T follicular helper cell (primary cell): ENCODE measurements around the gene IMMP2L.

Source experiments
- DNase-seq: peaks from one replicate; pipeline ENCODE4 v3.0.0-alpha.2; 2020; ENCODE audit warnings: low read depth

The IMMP2L gene

DNA sequence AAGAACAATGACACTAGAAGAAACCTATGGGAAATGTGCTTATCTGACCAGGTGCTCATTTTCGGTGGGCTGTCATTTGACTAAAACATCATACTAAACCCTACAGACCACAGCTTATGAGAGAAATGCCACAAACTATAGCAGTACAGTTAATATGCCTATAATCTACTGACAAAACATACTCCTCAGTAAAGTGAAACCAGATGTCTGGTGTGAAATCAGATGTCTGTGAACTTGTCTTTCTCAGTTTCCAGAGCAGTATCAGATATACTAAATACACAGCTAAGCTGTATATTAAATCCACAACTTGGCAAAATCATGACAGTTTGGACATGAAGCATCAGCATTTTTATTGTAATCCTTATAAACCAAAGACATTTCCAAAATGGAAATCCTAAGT lies 3.3 kb downstream of the IMMP2L start:
- DNase-seq = no peak

DNA sequence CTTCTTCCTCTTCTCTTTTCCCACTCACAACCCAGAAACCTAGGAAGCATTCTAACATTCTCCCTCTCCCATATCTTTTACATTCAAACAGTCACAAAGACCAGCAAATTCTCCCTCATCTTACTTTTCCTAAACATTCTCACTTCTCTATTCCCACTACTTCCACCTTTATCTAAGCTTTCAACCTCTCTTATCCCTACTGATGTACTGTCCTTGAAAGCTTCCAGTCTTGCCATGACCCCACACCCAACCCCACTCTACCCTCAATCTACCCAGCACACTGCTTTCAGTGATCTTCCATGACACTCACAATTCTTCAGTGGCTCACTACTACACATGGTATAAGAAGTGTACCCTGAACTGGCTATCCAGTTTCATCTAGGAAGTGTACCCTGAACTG lies 5.3 kb downstream of the IMMP2L start:
- no peak for DNase-seq

DNA sequence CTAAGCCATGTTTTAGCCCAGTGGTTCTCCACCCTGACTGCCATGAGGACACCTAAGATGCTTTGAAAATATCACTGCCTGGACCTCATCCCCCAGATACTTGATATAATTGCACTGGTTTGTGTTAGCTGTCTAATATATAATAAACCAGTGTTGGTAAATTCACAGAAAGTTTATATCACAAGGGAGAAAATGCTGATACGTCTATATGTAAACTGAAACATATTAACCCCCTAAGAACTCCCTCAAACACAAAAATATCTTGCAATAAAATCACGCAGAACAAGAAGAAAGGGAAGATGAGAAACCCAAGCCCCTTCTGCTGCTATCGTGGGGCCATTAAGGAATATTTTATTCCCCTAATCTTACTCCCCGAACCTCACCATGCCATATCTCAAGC lies 8.2 kb downstream of the IMMP2L start:
- DNase-seq = no peak

DNA sequence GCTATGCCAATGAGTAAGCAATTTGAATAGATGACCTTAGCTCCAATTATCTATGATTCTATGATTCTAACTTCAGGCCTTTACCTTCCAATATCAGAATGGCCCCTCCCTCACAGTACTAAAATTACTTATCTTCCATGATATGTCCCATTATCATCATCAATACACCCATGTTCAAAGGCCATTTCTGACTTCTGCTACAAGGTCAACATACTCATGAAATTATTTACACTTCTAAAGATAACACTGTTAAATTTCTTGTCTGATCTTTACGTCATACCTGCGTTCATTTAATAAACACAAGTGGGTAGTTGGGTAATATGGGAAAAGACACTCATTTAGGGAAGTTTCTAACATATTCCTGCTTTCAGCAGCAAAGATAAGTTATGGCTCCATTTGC lies 21.2 kb downstream of the IMMP2L start:
- DNase-seq = no peak

DNA sequence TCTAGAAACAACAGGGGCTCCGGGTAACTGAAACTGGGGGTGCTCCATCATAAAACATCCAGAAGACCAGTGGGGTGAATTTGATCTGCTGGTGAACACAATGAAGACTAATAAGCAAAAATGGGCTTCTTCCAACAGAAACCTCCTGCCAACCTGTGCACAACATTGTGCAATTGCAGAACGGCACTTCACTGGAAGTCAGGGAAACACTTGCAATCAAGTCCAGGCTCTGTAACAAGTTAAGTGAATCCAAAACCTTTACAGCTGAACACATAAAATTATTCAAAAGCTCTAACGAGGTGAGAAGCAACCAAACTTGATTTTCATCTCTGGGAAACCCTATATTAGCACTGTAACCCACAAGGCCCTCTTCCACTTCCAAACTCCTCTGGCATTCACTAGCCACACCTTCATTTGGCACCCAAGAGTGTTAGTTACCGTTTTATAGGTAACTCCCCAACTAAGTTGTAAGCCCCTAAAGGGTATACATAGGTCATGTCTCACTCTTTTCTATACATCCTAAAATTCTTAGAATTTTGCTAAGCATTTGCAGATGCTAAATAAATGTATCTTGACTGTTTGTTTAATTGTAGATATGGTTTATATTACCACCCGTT lies 22.0 kb downstream of the IMMP2L start:
- no peak for DNase-seq

DNA sequence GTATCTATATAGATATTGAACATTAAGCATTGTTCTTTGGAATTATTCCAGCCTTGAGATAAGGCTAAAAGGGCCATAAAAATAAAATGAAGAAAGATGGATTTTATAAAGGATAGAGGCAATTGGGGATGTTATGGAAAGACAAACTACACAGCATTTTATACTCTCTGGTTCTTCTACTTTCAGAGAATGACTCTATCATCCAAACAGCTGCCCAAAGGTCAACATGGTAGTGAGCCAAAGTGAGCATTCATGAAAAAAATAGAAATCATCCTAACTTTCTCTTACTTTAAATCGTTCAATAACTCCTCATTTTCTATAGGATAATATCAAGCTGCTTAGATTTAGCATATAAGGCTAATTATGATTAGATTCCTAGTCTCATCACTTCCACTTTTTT lies 25.2 kb downstream of the IMMP2L start:
- no peak for DNase-seq

DNA sequence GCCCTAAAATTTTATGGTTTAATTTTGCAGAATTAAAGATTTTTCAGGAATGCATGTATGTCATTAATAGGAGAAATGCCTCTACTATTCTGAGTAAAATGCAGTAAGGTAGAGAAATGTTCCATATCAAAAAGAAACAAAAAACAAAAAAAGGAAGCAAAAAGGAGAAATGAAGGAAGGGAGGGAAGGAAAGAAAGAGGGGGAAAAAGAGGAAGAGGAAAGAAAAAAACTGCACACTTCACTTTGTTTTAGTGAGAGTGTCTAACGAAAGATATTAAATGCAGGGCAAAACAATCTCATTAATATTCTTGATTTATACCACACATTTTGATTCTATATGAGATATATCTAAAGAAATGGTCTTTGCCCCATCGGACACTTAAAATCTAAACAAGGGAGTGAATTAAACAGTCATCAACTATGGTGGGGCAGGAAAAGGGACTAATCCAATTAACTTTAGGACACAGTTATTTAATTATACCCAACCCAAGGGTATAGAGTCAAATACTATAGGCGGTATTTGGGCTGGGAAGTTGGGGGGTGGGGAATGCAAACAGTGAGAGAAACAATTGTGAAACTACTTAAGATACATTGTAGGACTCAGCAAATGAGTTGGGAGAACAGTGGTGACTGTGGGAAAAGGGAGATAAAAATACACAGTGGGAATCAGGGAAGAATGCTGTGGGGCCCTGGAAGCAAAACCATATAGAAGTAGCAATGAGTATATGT lies 27.0 kb downstream of the IMMP2L start:
- DNase-seq = no peak

DNA sequence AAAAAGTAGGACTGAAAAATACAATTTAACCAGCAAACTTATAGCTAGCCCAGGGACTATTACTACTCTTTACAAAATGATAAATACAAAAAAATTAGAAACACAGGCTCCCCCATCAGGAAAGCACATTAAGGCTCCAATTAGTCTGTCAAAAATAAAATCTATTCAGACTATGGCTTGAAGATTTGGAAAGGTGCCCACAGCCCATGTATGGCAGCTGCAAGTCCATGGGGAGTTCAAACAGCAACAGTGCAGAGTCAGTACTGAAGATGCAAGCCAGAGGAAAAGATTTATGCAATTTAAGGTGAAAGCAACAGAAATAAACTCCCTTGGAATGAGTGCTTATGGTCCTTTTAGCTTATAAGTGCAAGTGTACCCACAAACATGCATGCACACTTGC lies 29.7 kb downstream of the IMMP2L start:
- DNase-seq = no peak

DNA sequence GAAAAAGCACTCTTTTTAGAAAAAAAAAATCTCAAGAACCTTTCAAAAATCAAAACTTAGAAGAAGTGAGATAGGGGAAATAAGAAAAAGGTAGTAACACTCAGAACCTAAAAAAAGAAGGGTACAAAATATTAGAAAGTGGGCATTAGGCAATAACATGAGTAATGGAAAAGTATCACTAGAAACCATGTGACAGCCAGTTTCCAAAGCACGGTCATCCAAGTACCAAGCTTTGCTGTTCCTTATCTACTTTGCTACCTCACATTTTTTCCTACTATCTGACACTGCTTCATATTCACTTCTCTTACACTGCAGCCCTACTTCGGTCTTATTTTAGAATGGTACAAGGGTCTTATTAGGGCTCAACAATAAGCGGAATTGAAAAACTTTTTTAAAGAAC lies 30.3 kb downstream of the IMMP2L start:
- DNase-seq = no peak

DNA sequence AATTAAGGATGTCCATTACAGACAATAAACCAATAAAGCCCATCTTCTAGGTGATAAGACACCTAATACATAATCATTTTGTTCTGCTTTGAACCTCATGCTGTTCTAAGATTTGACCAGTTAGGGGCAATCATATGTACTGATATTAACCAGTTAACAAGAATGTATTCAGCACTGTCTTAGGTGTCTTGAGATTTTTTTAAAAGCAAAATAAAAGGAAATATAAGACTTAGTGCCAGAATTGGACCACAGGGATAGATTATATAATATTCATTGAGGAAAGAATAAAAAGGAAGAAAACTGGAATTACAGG lies 32.0 kb downstream of the IMMP2L start:
- no peak for DNase-seq

DNA sequence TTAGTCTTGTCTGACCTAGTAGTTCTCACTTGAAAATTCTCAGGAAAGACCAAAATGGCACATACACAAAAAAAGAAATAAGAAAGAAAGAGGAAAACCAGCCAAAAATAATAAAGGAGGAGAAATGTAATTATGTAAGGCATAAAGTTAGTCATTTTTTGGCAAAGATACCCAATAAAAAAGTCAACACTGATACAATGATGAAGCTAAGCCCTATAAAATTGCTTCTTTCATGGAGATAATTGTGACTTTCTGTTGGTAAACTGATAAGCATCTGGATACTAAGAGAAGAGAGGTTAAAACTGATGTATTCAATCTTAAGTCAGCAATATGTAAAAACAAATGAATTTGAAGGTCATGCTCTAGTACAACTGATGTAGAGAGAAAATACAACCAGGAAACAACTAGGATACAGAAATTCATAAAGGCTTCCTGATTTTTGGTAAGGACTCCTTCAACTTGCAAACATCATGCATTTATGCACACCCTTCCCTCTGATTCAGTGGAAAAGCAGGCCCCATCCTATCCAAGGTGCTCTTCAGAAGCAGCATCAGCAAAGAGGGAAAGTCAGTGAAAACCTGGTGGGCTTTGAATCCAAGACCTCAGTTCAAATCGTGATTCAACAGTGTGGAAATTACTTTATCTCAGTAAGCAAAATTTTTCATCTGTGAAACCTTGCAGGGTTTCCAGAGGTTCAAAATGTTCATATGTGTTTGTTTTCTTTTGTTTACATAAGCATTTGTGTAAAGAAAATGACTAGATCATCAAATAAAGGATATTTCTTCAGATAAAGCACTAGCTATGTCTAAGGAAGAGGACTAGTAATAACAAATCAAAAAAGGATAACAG lies 32.6 kb downstream of the IMMP2L start:
- DNase-seq = no peak

DNA sequence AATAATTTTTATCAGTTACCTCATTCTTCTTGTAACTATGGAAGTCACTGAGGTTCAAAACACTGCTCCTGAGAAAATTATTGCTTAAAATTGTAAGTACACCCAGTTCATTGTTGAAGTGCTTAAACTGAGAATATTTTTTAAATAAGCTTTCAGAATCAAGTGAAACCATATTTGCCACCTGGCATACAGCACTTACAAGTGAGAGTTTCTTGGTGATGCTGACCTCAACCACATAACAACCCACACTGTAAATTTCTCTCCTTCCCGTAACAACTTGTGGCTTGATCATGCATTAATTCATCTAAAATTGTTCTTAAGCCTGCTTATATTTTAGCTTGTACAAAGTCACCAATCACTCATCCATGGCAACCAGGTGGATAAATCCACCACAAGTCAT lies 34.0 kb downstream of the IMMP2L start:
- DNase-seq = no peak

DNA sequence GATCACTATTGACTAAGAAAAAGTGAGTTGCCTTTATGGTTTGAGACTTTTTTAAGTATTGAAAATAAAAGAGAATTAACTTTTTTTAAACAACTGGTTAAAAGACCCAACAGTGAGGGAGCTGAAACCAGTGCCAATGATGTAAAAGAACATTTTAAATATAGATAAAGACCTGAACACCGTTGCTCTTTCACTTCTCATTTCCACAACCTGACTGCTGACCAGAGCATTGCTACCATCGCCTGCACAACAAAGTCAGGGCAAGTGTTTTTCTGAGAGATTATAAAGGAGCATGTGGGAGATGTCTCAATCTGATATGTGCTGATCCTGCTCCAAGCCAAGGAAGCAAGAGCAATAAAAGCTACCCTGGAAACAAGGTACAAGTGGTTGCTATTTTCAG lies 34.7 kb downstream of the IMMP2L start:
- no peak for DNase-seq

DNA sequence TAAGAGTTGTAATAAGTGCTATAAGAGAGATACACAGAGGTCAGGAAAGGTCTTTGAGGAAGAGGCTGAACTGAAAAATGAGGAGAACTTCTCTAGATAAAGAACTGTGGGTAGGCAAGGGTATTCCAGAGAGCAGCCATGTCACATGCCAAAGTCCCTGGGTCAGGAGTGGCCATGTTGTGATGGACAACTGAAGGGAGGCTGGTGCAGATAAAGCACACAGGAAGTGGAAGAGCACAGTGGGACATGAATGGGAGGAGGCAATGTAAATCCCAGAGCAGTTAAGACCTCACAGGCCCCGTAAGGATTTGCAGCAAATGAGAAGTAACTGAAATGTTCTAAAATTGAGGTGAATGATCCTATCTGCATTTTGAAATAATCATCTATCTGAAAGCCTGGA lies 37.2 kb downstream of the IMMP2L start:
- DNase-seq = no peak

DNA sequence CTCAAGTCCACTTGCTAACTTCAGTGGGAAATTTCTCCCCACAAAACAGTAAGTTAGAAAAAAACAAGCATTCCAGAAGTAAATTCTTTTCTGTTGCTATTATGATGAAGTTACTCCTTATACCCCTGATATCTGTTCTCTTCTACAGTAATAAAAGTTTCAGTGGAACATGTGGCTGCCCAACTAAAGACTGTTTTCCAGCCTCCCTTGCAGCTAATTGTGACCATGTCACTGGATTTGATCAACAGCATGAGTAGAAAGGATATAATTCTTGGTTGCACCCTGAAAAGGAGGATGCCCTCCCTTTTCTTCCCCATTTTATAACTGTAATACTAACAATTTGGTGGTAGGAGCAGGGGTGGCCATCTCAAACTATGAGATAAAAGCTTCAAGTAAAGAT lies 40.6 kb downstream of the IMMP2L start:
- DNase-seq = no peak

DNA sequence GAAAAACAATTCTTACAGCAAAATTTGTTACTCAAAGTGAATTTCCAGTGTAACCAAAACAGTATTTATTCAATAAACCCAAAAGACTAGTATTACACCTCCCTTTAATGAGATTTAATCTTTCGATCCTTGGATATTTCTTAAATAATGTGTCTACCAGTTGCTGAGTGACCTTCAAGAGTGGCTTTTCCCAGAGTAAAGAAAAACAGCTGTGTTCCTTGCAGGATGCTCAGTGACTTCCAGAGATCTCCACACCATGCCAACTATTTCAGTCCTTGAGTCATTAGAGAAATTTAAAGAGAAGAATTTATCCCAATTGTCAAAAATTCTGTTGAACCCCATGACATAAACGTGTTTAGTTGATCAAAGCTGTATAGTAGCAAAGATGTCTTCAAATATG lies 44.0 kb downstream of the IMMP2L start:
- no peak for DNase-seq

DNA sequence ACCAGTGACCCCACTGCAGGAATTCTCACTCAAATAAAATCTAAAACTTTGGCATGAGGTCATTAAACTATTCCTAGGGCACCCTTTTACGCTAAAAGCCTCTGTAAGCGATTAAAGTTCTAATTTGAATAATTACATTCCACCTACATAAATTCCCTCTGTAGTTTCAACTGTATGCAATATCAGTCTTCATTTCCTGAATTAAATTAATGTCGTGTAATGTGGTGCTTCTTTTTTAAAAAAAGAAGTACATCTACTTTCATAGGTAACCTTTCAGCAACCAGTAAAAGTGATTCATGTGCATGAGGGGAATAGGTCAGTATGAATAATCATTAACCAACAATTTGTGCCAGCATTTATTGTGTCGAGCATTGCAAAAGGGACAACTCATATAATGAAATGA lies 44.7 kb downstream of the IMMP2L start:
- DNase-seq = no peak

DNA sequence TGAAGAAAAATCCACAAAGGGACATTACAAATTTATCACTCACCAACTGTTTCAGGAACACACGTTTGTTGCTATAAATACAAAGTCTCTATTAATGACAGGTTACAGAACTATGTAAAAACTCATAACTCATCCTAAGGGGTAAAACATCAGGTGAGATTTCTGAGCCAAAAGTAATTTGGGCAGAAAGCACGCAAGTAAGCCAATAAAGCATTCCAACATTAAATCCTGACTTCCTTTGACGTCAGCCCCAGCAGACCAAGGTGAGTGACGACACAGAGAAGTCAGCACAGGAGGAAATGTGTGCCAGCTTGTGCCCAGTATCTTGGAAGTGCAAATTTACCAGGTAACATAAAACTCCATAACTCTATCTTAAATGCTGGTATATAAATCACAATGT lies 45.7 kb downstream of the IMMP2L start:
- DNase-seq = no peak

DNA sequence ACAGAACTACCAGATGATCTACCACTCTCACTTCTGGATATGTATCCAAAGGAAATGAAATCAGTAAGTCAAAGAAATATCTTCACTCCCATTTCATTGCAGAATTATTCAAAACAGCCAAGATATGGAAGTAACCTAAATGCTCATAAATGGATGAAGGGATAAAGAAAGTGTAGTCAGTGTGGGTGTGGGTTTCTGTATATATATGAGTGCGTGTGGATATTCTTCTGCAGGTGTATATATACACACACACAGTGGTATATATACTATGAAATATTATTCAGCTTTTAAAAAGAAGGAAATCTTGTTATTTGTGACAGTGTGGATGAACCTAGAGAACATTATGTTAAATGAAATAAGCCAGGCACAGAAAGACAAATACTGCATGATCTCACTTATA lies 48.7 kb downstream of the IMMP2L start:
- no peak for DNase-seq

DNA sequence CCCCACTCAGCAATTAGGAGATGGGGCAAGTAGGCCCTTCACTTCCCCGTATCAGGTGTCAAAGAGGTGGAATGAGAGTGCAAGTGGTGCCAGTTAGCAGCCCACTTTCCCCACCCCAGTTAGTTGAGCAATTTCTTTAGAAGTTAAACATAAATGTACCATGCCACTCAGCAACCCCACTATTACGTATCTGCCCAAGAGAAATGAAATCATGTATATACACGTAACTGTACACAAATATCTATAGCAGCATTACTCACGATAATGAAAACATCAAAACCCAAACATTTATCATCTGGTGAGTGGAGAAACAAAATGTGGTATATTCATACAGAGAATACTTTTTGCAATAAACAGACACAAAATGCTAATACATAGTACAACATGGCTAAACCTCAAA lies 50.4 kb downstream of the IMMP2L start:
- DNase-seq = no peak

DNA sequence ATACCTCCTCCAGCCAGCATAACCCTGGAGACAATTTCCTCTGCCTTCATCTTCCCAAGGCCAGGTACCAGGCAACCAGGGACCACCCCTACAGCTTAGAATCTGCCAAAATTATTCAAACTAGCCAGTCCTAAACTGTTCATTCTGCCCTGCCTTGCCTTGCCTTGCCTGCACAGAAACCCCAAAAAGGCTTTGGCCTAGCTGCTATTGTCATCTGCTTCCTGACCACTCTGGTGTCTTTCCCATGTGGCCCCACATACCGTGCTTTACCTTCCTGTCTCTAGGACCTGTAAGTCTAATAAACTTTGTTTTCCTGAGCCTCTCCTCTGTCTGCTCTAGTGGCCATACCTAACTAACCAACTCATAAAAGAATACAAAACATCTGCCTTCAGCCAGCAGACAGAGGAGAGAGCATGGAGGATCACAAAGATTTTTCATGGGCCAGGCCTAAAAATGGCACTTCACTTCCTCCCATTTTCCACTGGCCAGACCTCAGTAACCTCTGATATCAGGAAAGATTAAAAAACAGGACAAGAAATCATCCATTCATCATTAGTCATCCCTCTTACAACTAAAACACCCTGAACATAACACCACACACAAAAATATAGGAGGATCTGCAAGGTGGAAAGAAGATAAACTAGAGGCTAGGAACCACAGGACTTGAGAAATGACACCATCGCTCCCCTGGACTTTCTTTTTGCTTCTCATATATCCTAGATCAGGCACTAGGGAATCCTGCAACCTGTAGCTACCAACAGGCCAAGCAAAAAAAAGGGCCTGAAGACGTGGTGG lies 51.5 kb downstream of the IMMP2L start:
- no peak for DNase-seq

DNA sequence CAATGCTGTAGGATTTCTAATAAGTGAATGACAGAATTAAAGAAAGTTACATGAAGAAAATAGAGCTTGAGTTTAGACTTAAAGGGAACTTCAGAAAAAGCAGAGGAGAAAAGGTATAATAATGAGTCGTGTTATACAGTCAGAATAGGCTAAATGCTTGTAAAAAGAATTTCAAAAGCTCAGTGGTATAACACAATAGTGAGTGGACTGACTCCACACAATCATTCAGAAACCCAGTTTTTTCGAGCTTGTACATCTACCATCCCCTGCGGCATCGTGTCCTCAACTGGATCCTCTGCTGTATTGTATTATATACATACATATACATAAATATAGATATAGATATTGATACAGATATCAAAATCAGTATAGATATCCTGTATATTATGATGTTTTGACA lies 52.2 kb downstream of the IMMP2L start:
- no peak for DNase-seq

DNA sequence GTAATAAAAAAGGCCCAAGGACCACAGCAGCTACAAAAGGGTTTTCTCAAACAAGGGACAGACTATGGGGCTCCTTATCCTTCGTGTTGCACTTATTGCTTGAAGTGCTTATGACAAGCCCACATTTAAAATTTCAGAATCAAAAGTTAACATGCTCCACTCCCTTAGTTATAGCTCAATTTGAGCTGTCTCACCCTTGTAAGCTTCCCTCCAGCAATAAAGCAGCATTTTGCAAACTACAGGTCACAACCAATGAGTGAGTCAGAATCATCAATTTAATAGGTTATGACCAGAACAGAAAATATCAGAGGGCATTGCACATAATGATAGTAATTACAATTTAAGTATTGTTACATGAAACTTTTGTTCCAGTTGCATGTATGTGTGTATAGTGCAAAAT lies 53.0 kb downstream of the IMMP2L start:
- DNase-seq = no peak
